Neural progenitor cell (in vitro differentiated cells): Measurements from ENCODE around the gene ME2. TPM values are rescaled to one million over a fixed set of nuclear protein-coding genes. Genes with fewer than 3 reads are reported as not detected.

Experiments used
- DNase-seq: peaks from one replicate; pipeline ENCODE4 v3.0.0-alpha.2; 2016; ENCODE audit warnings: low spot score
- H2AFZ ChIP-seq: fragments of 200-600 bp; sonication (generic); replicated peaks from 2 replicates; pipeline ENCODE4 v1.6.1; 2016; ENCODE audit warnings: antibody characterized with exemption
- H3F3A ChIP-seq: fragments of 200-600 bp; sonication (generic); 2 replicates; pipeline ENCODE4 v1.6.1; 2016; ENCODE audit warnings: antibody characterized with exemption, low read depth
- H3K27ac ChIP-seq: fragments of 200-600 bp; sonication (generic); 2 replicates; pipeline ENCODE4 v1.5.1; 2016; ENCODE audit warnings: mild to moderate bottlenecking
- H3K27me3 ChIP-seq: fragments of 200-600 bp; sonication (generic); 2 replicates; pipeline ENCODE4 v1.6.1; 2016; ENCODE audit warnings: mild to moderate bottlenecking, moderate library complexity
- H3K36me3 ChIP-seq: fragments of 200-600 bp; sonication (generic); 2 replicates; pipeline ENCODE4 v1.5.1; 2016
- H3K4me1 ChIP-seq: fragments of 200-600 bp; sonication (generic); 2 replicates; pipeline ENCODE4 v1.6.1; 2016; ENCODE audit warnings: mixed run types
- H3K4me2 ChIP-seq: fragments of 200-600 bp; sonication (generic); 2 replicates; pipeline ENCODE4 v1.6.1; 2016
- H3K4me3 ChIP-seq: fragments of 200-600 bp; sonication (generic); 2 replicates; pipeline ENCODE4 v1.5.1; 2016
- H3K79me2 ChIP-seq: fragments of 200-600 bp; sonication (generic); 2 replicates; pipeline ENCODE4 v1.6.1; 2016; ENCODE audit warnings: low read depth
- H3K9ac ChIP-seq: fragments of 200-600 bp; sonication (generic); 2 replicates; pipeline ENCODE4 v1.6.1; 2016
- H3K9me3 ChIP-seq: fragments of 200-600 bp; sonication (generic); 2 replicates; pipeline ENCODE4 v1.5.1; 2016; ENCODE audit warnings: low read depth
- H4K20me1 ChIP-seq: fragments of 200-600 bp; sonication (generic); 2 replicates; pipeline ENCODE4 v1.6.1; 2016; ENCODE audit warnings: low read depth
- H3K27ac Mint-ChIP-seq: 3 replicates; pipeline ENCODE4 v1.8.0; 2021; ENCODE audit warnings: mixed read lengths
- H3K27me3 Mint-ChIP-seq: 2 replicates; pipeline ENCODE4 v1.8.0; 2022; ENCODE audit warnings: low read depth, mild to moderate bottlenecking, inconsistent platforms, moderate library complexity, mixed read lengths; ENCODE audit not compliant: insufficient read depth
- H3K36me3 Mint-ChIP-seq: 3 replicates; pipeline ENCODE4 v1.8.0; 2021; ENCODE audit warnings: mixed read lengths
- H3K4me1 Mint-ChIP-seq: 3 replicates; pipeline ENCODE4 v1.8.0; 2021; ENCODE audit warnings: mixed read lengths
- H3K4me3 Mint-ChIP-seq: 3 replicates; pipeline ENCODE4 v1.8.0; 2021; ENCODE audit warnings: mild to moderate bottlenecking, moderate library complexity, mixed read lengths
- H3K9me3 Mint-ChIP-seq: 3 replicates; pipeline ENCODE4 v1.8.0; 2020; ENCODE audit warnings: mixed read lengths
- EZH2 ChIP-seq: fragments of 200-600 bp; sonication (generic); IDR thresholded peaks from 2 replicates; pipeline ENCODE4 v1.6.1; 2017; ENCODE audit warnings: antibody characterized with exemption, mild to moderate bottlenecking, moderate library complexity
- EZH2phosphoT487 ChIP-seq: fragments of 200-600 bp; sonication (generic); IDR thresholded peaks from 2 replicates; pipeline ENCODE4 v1.6.1; 2017; ENCODE audit warnings: antibody characterized with exemption
- total RNA-seq: library from RNA; depleted of rRNA; stranded (reverse); fragments of >200 nt; gene quantifications from 2 replicates; pipeline ENCODE4 v1.2.3, GENCODE V29; 2015; ENCODE audit warnings: low replicate concordance
- TF ChIP-seq, protein P1 (sequence below): fragments of 200-600 bp; sonication (generic); IDR thresholded peaks from 2 replicates; pipeline ENCODE4 v1.5.1; 2017; ENCODE audit warnings: antibody characterized with exemption, mild to moderate bottlenecking

The ME2 gene
- total RNA-seq, 1 donor from 2014 or later = 129 TPM

DNA sequence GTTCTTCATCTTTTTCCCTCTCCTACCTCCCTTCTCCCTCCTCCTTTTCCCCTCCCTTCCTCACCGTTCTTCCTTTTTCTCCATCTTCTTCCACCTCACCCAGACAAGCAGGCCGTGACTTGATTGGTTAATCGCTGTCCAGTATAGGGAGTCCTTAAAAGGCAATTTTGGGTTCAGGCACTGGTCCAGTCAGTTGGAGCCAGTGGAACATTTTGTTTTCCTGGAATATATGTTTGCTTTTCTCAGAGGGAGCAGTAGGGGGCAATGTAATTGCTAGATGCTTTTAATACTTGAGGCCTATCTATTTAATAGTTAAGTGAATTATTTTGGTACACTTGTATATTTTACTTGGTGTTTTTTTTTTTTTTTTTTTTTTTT, 103.9 kb downstream of the ME2 start:
- no peak overlapping the region for H3K27ac ChIP-seq
- DNase-seq = no peak
- H3K79me2 ChIP-seq = no peaks in the 10 kb centered on the region
- no peak overlapping the region for H3K4me2 ChIP-seq
- no peak overlapping the region for H3K9ac ChIP-seq
- Mint-ChIP-seq H3K4me3 (no peak overlapping the region), H3K9me3 (peaks cover 6% of the 10 kb centered on the region), H3K27me3 (no peaks in the 10 kb centered on the region), H3K4me1 (no peaks in the 10 kb centered on the region), H3K36me3 (peaks cover 46% of the 10 kb centered on the region), H3K27ac (no peak overlapping the region)
- no peaks in the 10 kb centered on the region for H4K20me1 ChIP-seq
- H2AFZ ChIP-seq = no peak overlapping the region
- no peaks in the 10 kb centered on the region for H3F3A ChIP-seq
- H3K9me3 ChIP-seq = no peaks in the 10 kb centered on the region
- no peaks in the 10 kb centered on the region for H3K4me1 ChIP-seq
- H3K4me3 ChIP-seq = no peak overlapping the region
- H3K27me3 ChIP-seq = no peaks in the 10 kb centered on the region
- TF ChIP-seq EZH2phosphoT487 (no peak), EZH2 (no peak)
- TF ChIP-seq, protein P1, sequence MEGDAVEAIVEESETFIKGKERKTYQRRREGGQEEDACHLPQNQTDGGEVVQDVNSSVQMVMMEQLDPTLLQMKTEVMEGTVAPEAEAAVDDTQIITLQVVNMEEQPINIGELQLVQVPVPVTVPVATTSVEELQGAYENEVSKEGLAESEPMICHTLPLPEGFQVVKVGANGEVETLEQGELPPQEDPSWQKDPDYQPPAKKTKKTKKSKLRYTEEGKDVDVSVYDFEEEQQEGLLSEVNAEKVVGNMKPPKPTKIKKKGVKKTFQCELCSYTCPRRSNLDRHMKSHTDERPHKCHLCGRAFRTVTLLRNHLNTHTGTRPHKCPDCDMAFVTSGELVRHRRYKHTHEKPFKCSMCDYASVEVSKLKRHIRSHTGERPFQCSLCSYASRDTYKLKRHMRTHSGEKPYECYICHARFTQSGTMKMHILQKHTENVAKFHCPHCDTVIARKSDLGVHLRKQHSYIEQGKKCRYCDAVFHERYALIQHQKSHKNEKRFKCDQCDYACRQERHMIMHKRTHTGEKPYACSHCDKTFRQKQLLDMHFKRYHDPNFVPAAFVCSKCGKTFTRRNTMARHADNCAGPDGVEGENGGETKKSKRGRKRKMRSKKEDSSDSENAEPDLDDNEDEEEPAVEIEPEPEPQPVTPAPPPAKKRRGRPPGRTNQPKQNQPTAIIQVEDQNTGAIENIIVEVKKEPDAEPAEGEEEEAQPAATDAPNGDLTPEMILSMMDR = no peak
- peaks cover 5% of the 10 kb centered on the region for H3K36me3 ChIP-seq

DNA sequence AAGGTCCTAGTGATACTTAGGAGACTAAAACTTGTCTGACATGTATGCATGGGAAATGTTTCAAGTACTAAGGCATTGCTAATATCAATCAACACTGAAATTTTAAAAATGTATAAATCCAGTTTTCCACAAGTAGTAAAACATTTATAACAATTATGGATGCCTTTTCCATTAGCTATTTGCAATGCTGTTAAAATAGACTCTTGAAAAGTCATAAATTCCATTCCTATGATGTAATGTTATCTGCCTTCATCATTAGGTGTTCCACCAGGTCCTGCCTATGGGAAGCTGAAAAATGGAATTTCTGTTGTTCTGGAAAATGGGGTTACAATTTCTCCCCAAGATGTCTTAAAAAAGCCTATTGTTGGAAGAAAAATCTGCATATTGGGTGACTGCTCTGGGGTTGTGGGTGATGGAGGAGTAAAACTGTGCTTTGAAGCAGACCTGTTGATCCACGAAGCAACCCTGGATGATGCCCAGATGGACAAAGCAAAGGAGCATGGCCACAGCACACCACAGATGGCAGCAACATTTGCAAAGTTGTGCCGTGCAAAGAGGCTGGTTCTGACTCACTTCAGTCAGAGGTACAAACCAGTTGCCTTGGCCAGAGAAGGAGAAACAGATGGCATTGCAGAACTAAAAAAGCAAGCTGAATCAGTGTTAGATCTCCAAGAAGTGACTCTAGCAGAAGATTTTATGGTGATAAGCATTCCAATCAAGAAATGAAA, 107.6 kb downstream of the ME2 start:
- H3K27me3 Mint-ChIP-seq = no peaks in the 10 kb centered on the region
- Histone ChIP-seq H3K9me3 (no peaks in the 10 kb centered on the region), H3K27me3 (no peaks in the 10 kb centered on the region), H2AFZ (no peak overlapping the region), H3K9ac (no peak overlapping the region), H4K20me1 (no peaks in the 10 kb centered on the region), H3K79me2 (no peaks in the 10 kb centered on the region), H3K4me1 (peaks cover 10% of the 10 kb centered on the region), H3K36me3 (no peaks in the 10 kb centered on the region), H3K27ac (no peak overlapping the region), H3K4me3 (no peak overlapping the region), H3K4me2 (no peak overlapping the region), H3F3A (no peaks in the 10 kb centered on the region)
- H3K27ac Mint-ChIP-seq = no peak overlapping the region
- no peaks in the 10 kb centered on the region for H3K9me3 Mint-ChIP-seq
- no peak for DNase-seq
- H3K4me3 Mint-ChIP-seq = no peak overlapping the region
- H3K4me1 Mint-ChIP-seq = peaks cover 5% of the 10 kb centered on the region
- H3K36me3 Mint-ChIP-seq = peaks cover 26% of the 10 kb centered on the region
- TF ChIP-seq, protein P1 = no peak
- TF ChIP-seq EZH2 (no peak), EZH2phosphoT487 (no peak)

GRCh38 chr18:50987261-50987660, 108.3 kb downstream of the ME2 start:
- no peak for DNase-seq
- Mint-ChIP-seq H3K36me3 (peaks cover 26% of the 10 kb centered on the region), H3K4me1 (peaks cover 11% of the 10 kb centered on the region), H3K27me3 (no peaks in the 10 kb centered on the region), H3K9me3 (no peaks in the 10 kb centered on the region), H3K27ac (no peak overlapping the region), H3K4me3 (no peak overlapping the region)
- Histone ChIP-seq H3K27ac (no peak overlapping the region), H4K20me1 (no peaks in the 10 kb centered on the region), H3K4me1 (peaks cover 17% of the 10 kb centered on the region), H3K9ac (no peak overlapping the region), H2AFZ (no peak overlapping the region), H3K9me3 (no peaks in the 10 kb centered on the region), H3K27me3 (no peaks in the 10 kb centered on the region), H3K79me2 (no peaks in the 10 kb centered on the region), H3F3A (peaks cover 1% of the 10 kb centered on the region), H3K4me2 (no peak overlapping the region), H3K4me3 (no peak overlapping the region), H3K36me3 (no peaks in the 10 kb centered on the region)
- no peak for TF ChIP-seq EZH2
- no peak for TF ChIP-seq EZH2phosphoT487
- TF ChIP-seq, protein P1 = no peak
